ENCODE measurements around the gene ENO2. TPM values are rescaled to one million over a fixed set of nuclear protein-coding genes. Genes with fewer than 3 reads are reported as not detected.

The ENO2 gene
- total and polyA plus RNA-seq, 9 donors = 5.0 to 22.3 (median 11.5) TPM

GRCh38 chr12:6942331-6942665, 27.9 kb downstream of the ENO2 start:
- DNase-seq = peak; percentile 55 to 72 (median 64)
- peak overlapping the region; percentile 68 to 94 for H3K27ac ChIP-seq
- 80 to 86% (median 84%) methylated on average over 11 of the region's 11 CpGs for WGBS, 3 donors
- intact Hi-C loops (cut with DNase I) = no loop called here
- H3K4me3 ChIP-seq = no peak overlapping the region
- no peaks in the 10 kb centered on the region for H3K27me3 ChIP-seq
- H3K9me3 ChIP-seq = no peaks in the 10 kb centered on the region
- H3K36me3 ChIP-seq = no peaks in the 10 kb centered on the region
- no peak for TF ChIP-seq EP300 (IDR thresholded peaks at IDR 0.05)
- no peak for TF ChIP-seq POLR2A (IDR thresholded peaks at IDR 0.05)
- TF ChIP-seq CTCF (IDR thresholded peaks at IDR 0.05) = no peak
- peaks cover 22% of the 10 kb centered on the region for H3K4me1 ChIP-seq (ENCODE audit: insufficient read depth)

- peak; percentile 81 to 91 (median 85) for DNase-seq
- H3K27ac ChIP-seq = peak overlapping the region; percentile 68 to 94
- TF ChIP-seq EP300 (IDR thresholded peaks at IDR 0.05) (no peak), CTCF (IDR thresholded peaks at IDR 0.05) (no peak), POLR2A (IDR thresholded peaks at IDR 0.05) (no peak)
- 0 to 1% (median 0%) methylated on average over 13 of the region's 13 CpGs for WGBS, 3 donors
- no peaks in the 10 kb centered on the region for H3K27me3 ChIP-seq
- peak overlapping the region; percentile 60 for H3K4me3 ChIP-seq
- H3K4me1 ChIP-seq (ENCODE audit: insufficient read depth) = peaks cover 20% of the 10 kb centered on the region
- intact Hi-C loops (cut with DNase I) = no loop called here
- H3K36me3 ChIP-seq = no peaks in the 10 kb centered on the region
- H3K9me3 ChIP-seq = no peaks in the 10 kb centered on the region
Measured at GRCh38 chr12:6943389-6943721, 29.0 kb downstream of the ENO2 start.

- Histone ChIP-seq H3K4me3 (peak within 1 kb of the TSS; percentile 60), H3K27ac (peak within 1 kb of the TSS; percentile 68 to 94), H3K27me3 (no peaks in the 10 kb centered on the region), H3K36me3 (no peaks in the 10 kb centered on the region), H3K4me1 (ENCODE audit: insufficient read depth) (peaks cover 16% of the 10 kb centered on the region), H3K9me3 (no peaks in the 10 kb centered on the region)
- intact Hi-C loops (cut with DNase I) = loop anchor here in 1 of 4 donors (2.0 kb wide), 1 partner anchor 21 kb away; no protein-coding TSS in a partner anchor
- WGBS, 3 donors = 0% methylated on average over 31 of the region's 31 CpGs
- DNase-seq = peak; percentile 68 to 87 (median 79)
- TF ChIP-seq CTCF (IDR thresholded peaks at IDR 0.05) (peak in 1 of 3 donors; percentile 15), POLR2A (IDR thresholded peaks at IDR 0.05) (peak; percentile 75), EP300 (IDR thresholded peaks at IDR 0.05) (no peak)
Measured at GRCh38 chr12:6943722-6944380, 29.5 kb downstream of the ENO2 start, which contains the start of the genes C12orf57 and RNU7-1. TSS of gene C12orf57 (plus strand) at chr12:6944022. CDS start at chr12:6944122, 100 bp downstream. TSS of gene RNU7-1 (plus strand) at chr12:6943816.

GRCh38 chr12:6944381-6945186, 30.2 kb downstream of the ENO2 start:
- DNase-seq = peak; percentile 91 to 96 (median 94)
- TF ChIP-seq EP300 (IDR thresholded peaks at IDR 0.05) = no peak
- peak; percentile 70 for TF ChIP-seq POLR2A (IDR thresholded peaks at IDR 0.05)
- TF ChIP-seq CTCF (IDR thresholded peaks at IDR 0.05) = peak; percentile 77 to 97 (median 93)
- peak overlapping the region; percentile 60 for H3K4me3 ChIP-seq
- intact Hi-C loops (cut with DNase I) = loop anchor here in 3 of 4 donors (2.0 to 5.0 kb wide), 2 partner anchors 20 to 168 kb away; no protein-coding TSS in a partner anchor
- WGBS, 3 donors = 2% methylated on average over 48 of the region's 48 CpGs
- peaks cover 12% of the 10 kb centered on the region for H3K4me1 ChIP-seq (ENCODE audit: insufficient read depth)
- H3K27ac ChIP-seq = peak overlapping the region; percentile 68 to 94
- H3K27me3 ChIP-seq = no peaks in the 10 kb centered on the region
- H3K9me3 ChIP-seq = no peaks in the 10 kb centered on the region
- no peaks in the 10 kb centered on the region for H3K36me3 ChIP-seq
